ENCODE results near the gene DIPK1B. TPM values are rescaled to one million over a fixed set of nuclear protein-coding genes. Genes with fewer than 3 reads are reported as not detected.

DIPK1B gene
- total and polyA plus RNA-seq, 2 experiments from 2014 or later = 18.7 to 60.0 TPM

DNA sequence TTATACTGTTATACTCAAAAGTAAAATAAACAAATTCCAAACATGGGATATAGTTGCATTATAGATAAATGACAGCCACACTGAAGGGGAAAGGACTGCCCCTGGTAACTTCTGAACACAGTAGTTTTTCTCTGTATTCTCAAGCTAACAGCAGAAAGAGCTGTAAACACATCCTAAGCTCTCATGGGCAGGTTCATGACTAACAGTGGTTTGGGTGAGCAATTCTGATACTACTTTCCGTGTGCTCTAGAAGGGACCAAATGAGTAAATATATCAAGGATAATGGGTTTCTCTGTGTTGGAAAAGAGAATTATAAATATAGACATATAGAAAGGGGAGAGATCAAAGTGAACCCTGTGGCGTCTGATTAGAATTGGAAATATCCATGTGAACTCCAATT is 38.2 kb downstream of the DIPK1B start (continued):
- TF ChIP-seq, protein P1, sequence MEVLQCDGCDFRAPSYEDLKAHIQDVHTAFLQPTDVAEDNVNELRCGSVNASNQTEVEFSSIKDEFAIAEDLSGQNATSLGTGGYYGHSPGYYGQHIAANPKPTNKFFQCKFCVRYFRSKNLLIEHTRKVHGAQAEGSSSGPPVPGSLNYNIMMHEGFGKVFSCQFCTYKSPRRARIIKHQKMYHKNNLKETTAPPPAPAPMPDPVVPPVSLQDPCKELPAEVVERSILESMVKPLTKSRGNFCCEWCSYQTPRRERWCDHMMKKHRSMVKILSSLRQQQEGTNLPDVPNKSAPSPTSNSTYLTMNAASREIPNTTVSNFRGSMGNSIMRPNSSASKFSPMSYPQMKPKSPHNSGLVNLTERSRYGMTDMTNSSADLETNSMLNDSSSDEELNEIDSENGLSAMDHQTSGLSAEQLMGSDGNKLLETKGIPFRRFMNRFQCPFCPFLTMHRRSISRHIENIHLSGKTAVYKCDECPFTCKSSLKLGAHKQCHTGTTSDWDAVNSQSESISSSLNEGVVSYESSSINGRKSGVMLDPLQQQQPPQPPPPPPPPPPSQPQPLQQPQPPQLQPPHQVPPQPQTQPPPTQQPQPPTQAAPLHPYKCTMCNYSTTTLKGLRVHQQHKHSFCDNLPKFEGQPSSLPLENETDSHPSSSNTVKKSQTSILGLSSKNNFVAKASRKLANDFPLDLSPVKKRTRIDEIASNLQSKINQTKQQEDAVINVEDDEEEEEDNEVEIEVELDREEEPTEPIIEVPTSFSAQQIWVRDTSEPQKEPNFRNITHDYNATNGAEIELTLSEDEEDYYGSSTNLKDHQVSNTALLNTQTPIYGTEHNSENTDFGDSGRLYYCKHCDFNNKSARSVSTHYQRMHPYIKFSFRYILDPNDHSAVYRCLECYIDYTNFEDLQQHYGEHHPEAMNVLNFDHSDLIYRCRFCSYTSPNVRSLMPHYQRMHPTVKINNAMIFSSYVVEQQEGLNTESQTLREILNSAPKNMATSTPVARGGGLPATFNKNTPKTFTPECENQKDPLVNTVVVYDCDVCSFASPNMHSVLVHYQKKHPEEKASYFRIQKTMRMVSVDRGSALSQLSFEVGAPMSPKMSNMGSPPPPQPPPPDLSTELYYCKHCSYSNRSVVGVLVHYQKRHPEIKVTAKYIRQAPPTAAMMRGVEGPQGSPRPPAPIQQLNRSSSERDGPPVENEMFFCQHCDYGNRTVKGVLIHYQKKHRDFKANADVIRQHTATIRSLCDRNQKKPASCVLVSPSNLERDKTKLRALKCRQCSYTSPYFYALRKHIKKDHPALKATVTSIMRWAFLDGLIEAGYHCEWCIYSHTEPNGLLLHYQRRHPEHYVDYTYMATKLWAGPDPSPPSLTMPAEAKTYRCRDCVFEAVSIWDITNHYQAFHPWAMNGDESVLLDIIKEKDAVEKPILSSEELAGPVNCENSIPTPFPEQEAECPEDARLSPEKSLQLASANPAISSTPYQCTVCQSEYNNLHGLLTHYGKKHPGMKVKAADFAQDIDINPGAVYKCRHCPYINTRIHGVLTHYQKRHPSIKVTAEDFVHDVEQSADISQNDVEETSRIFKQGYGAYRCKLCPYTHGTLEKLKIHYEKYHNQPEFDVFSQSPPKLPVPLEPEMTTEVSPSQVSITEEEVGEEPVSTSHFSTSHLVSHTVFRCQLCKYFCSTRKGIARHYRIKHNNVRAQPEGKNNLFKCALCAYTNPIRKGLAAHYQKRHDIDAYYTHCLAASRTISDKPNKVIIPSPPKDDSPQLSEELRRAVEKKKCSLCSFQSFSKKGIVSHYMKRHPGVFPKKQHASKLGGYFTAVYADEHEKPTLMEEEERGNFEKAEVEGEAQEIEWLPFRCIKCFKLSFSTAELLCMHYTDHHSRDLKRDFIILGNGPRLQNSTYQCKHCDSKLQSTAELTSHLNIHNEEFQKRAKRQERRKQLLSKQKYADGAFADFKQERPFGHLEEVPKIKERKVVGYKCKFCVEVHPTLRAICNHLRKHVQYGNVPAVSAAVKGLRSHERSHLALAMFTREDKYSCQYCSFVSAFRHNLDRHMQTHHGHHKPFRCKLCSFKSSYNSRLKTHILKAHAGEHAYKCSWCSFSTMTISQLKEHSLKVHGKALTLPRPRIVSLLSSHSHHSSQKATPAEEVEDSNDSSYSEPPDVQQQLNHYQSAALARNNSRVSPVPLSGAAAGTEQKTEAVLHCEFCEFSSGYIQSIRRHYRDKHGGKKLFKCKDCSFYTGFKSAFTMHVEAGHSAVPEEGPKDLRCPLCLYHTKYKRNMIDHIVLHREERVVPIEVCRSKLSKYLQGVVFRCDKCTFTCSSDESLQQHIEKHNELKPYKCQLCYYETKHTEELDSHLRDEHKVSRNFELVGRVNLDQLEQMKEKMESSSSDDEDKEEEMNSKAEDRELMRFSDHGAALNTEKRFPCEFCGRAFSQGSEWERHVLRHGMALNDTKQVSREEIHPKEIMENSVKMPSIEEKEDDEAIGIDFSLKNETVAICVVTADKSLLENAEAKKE (CRISPR knock-in tag; IDR thresholded peaks at IDR 0.05) = no peak
- TF ChIP-seq EZH2phosphoT487 (IDR thresholded peaks at IDR 0.05; ENCODE audit: unreplicated experiment) (no peak), ZNF114 (CRISPR knock-in tag; IDR thresholded peaks at IDR 0.05) (no peak), ZNF331 (CRISPR knock-in tag; IDR thresholded peaks at IDR 0.05; ENCODE audit: low read depth) (no peak), NANOG (IDR thresholded peaks at IDR 0.05; ENCODE audit: borderline replicate concordance) (no peak)

DNA sequence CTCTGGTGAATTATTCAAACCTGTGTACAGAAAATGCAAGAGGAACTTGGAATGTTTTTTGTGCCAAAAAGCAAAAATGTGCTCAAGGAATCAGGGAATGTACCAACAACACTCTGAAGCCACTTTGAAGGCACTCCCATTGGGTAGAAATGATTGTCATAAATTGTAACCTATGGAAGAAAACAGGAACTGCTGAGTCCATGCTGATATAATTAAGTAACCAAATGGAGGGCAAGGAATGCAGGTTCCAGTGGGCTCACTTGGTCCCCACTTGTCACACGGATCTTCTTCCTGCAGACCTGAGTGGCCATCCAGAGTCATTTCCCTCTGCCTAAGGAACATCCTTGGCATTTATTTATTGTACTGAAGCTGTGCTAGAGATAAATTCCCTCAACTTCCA is 38.9 kb downstream of the DIPK1B start:
- no peaks in the 10 kb centered on the region for H3K27me3 ChIP-seq (ENCODE audit: insufficient read depth)
- no peak overlapping the region for H3K4me3 Mint-ChIP-seq
- H3F3A ChIP-seq (replicated peaks; ENCODE audit: low read depth) = no peaks in the 10 kb centered on the region
- TF ChIP-seq JUNB (IDR thresholded peaks at IDR 0.05; ENCODE audit: unreplicated experiment) = no peak
- TF ChIP-seq, protein P2, sequence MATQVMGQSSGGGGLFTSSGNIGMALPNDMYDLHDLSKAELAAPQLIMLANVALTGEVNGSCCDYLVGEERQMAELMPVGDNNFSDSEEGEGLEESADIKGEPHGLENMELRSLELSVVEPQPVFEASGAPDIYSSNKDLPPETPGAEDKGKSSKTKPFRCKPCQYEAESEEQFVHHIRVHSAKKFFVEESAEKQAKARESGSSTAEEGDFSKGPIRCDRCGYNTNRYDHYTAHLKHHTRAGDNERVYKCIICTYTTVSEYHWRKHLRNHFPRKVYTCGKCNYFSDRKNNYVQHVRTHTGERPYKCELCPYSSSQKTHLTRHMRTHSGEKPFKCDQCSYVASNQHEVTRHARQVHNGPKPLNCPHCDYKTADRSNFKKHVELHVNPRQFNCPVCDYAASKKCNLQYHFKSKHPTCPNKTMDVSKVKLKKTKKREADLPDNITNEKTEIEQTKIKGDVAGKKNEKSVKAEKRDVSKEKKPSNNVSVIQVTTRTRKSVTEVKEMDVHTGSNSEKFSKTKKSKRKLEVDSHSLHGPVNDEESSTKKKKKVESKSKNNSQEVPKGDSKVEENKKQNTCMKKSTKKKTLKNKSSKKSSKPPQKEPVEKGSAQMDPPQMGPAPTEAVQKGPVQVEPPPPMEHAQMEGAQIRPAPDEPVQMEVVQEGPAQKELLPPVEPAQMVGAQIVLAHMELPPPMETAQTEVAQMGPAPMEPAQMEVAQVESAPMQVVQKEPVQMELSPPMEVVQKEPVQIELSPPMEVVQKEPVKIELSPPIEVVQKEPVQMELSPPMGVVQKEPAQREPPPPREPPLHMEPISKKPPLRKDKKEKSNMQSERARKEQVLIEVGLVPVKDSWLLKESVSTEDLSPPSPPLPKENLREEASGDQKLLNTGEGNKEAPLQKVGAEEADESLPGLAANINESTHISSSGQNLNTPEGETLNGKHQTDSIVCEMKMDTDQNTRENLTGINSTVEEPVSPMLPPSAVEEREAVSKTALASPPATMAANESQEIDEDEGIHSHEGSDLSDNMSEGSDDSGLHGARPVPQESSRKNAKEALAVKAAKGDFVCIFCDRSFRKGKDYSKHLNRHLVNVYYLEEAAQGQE (IDR thresholded peaks at IDR 0.05; ENCODE audit: unreplicated experiment) = no peak
- peaks cover 25% of the 10 kb centered on the region for H3K9me3 Mint-ChIP-seq
- no peak overlapping the region for H3K27ac ChIP-seq (ENCODE audit: low read depth)
- DNase-seq (ENCODE audit: low spot score) (no peak), ATAC-seq (no peak)
- H4K20me1 ChIP-seq (replicated peaks; ENCODE audit: insufficient read depth) = no peaks in the 10 kb centered on the region
- peaks cover 5% of the 10 kb centered on the region for H3K27me3 Mint-ChIP-seq (ENCODE audit: insufficient read depth, low read depth, poor library complexity)
- no peaks in the 10 kb centered on the region for H3K9me2 ChIP-seq (ENCODE audit: insufficient read depth)
- no peaks in the 10 kb centered on the region for H3K36me3 ChIP-seq (ENCODE audit: insufficient read depth)
- no peak overlapping the region for H3K4me2 ChIP-seq
- peaks cover 3% of the 10 kb centered on the region; the same call in 2 of the 3 replicates for H3K36me3 Mint-ChIP-seq (ENCODE audit: low read depth)
- no peaks in the 10 kb centered on the region for H3K79me2 ChIP-seq (replicated peaks; ENCODE audit: insufficient read depth)
- H2AFZ ChIP-seq = no peak overlapping the region
- no peaks in the 10 kb centered on the region for H3K4me1 ChIP-seq (ENCODE audit: insufficient read depth)
- H3K4me1 Mint-ChIP-seq = no peaks in the 10 kb centered on the region; the same call in 2 of the 3 replicates
- no peak overlapping the region for H3K27ac Mint-ChIP-seq
- H3K4me3 ChIP-seq = no peak overlapping the region

Data from GM23338 (cell line).